ENCODE data around the gene MTARC2. TPM values are rescaled to one million over a fixed set of nuclear protein-coding genes. Genes with fewer than 3 reads are reported as not detected.

The MTARC2 gene
- total RNA-seq, 1 donor from 2014 or later, result not detected

GRCh38 chr1:220732137-220732536, 16.0 kb upstream of the MTARC2 start:
- H3K9me3 Mint-ChIP-seq, result no peaks in the 10 kb centered on the region
- Histone ChIP-seq H3F3A (ENCODE audit: low read depth) (no peaks in the 10 kb centered on the region), H3K4me3 (no peak overlapping the region), H3K4me1 (no peaks in the 10 kb centered on the region), H3K9ac (no peak overlapping the region), H3K9me3 (ENCODE audit: low read depth) (no peaks in the 10 kb centered on the region), H3K27me3 (no peaks in the 10 kb centered on the region), H3K79me2 (ENCODE audit: low read depth) (no peaks in the 10 kb centered on the region), H4K20me1 (ENCODE audit: low read depth) (no peaks in the 10 kb centered on the region), H3K4me2 (no peak overlapping the region), H3K27ac (no peak overlapping the region), H3K36me3 (no peaks in the 10 kb centered on the region), H2AFZ (replicated peaks) (no peak overlapping the region)
- no peak overlapping the region for H3K27ac Mint-ChIP-seq
- no peaks in the 10 kb centered on the region for H3K27me3 Mint-ChIP-seq (ENCODE audit: insufficient read depth, low read depth)
- DNase-seq (ENCODE audit: low spot score), result no peak
- H3K4me3 Mint-ChIP-seq, result no peak overlapping the region
- TF ChIP-seq EZH2 (IDR thresholded peaks at IDR 0.05) (no peak), EZH2phosphoT487 (IDR thresholded peaks at IDR 0.05) (no peak), CTCF (IDR thresholded peaks at IDR 0.05) (no peak)
- no peaks in the 10 kb centered on the region for H3K36me3 Mint-ChIP-seq
- no peaks in the 10 kb centered on the region for H3K4me1 Mint-ChIP-seq

GRCh38 chr1:220732621-220733020, 15.5 kb upstream of the MTARC2 start:
- Mint-ChIP-seq H3K27me3 (ENCODE audit: insufficient read depth, low read depth) (no peaks in the 10 kb centered on the region), H3K4me1 (no peaks in the 10 kb centered on the region), H3K9me3 (no peaks in the 10 kb centered on the region), H3K36me3 (no peaks in the 10 kb centered on the region), H3K27ac (no peak overlapping the region), H3K4me3 (no peak overlapping the region)
- no peaks in the 10 kb centered on the region for H3K79me2 ChIP-seq (ENCODE audit: low read depth)
- no peak overlapping the region for H3K9ac ChIP-seq
- TF ChIP-seq CTCF (IDR thresholded peaks at IDR 0.05), result no peak
- TF ChIP-seq EZH2phosphoT487 (IDR thresholded peaks at IDR 0.05), result no peak
- TF ChIP-seq EZH2 (IDR thresholded peaks at IDR 0.05), result no peak
- H2AFZ ChIP-seq (replicated peaks), result peak overlapping the region; percentile 79
- H3K27ac ChIP-seq, result no peak overlapping the region
- no peaks in the 10 kb centered on the region for H3F3A ChIP-seq (ENCODE audit: low read depth)
- DNase-seq (ENCODE audit: low spot score), result no peak
- H3K9me3 ChIP-seq (ENCODE audit: low read depth), result no peaks in the 10 kb centered on the region
- H3K27me3 ChIP-seq, result no peaks in the 10 kb centered on the region
- H4K20me1 ChIP-seq (ENCODE audit: low read depth), result no peaks in the 10 kb centered on the region
- H3K4me1 ChIP-seq, result no peaks in the 10 kb centered on the region
- no peak overlapping the region for H3K4me2 ChIP-seq
- H3K36me3 ChIP-seq, result no peaks in the 10 kb centered on the region
- H3K4me3 ChIP-seq, result no peak overlapping the region

GRCh38 chr1:220733086-220733601, 15.0 kb upstream of the MTARC2 start:
- Mint-ChIP-seq H3K27me3 (ENCODE audit: insufficient read depth, low read depth) (no peaks in the 10 kb centered on the region), H3K9me3 (no peaks in the 10 kb centered on the region), H3K4me3 (no peak overlapping the region), H3K27ac (no peak overlapping the region), H3K4me1 (no peaks in the 10 kb centered on the region), H3K36me3 (no peaks in the 10 kb centered on the region)
- no peak overlapping the region for H3K4me2 ChIP-seq
- H3K27me3 ChIP-seq, result peaks cover under 1% of the 10 kb centered on the region
- no peaks in the 10 kb centered on the region for H4K20me1 ChIP-seq (ENCODE audit: low read depth)
- DNase-seq (ENCODE audit: low spot score), result peak; percentile 77
- no peak overlapping the region for H3K9ac ChIP-seq
- no peak overlapping the region for H3K4me3 ChIP-seq
- H3K4me1 ChIP-seq, result no peaks in the 10 kb centered on the region
- no peaks in the 10 kb centered on the region for H3K79me2 ChIP-seq (ENCODE audit: low read depth)
- no peaks in the 10 kb centered on the region for H3F3A ChIP-seq (ENCODE audit: low read depth)
- no peaks in the 10 kb centered on the region for H3K36me3 ChIP-seq
- TF ChIP-seq CTCF (IDR thresholded peaks at IDR 0.05) (peak; percentile 93), EZH2phosphoT487 (IDR thresholded peaks at IDR 0.05) (no peak)
- H2AFZ ChIP-seq (replicated peaks), result peak overlapping the region; percentile 79
- no peak overlapping the region for H3K27ac ChIP-seq
- H3K9me3 ChIP-seq (ENCODE audit: low read depth), result no peaks in the 10 kb centered on the region
